HEK293T (cell line): ENCODE results near the gene LMO4.
A peak's percentile ranks its signal among the peaks of the same experiment; 100 is the strongest.

Experiments used
- CTCF ChIA-PET: fragments of 350-600 bp; formaldehyde crosslinking; extraction: SDS; loops from one replicate; lab custom pipeline; 2021; ENCODE audit warnings: antibody characterized with exemption, inconsistent platforms; lab: Yijun Ruan, JAX
- POLR2A ChIA-PET: fragments of 350-600 bp; formaldehyde crosslinking; extraction: SDS; loops from one replicate; lab custom pipeline; 2020; ENCODE audit warnings: antibody characterized with exemption, inconsistent platforms; lab: Yijun Ruan, JAX
- DNase-seq: peaks from one replicate; pipeline ENCODE4 v3.0.0; 2012; ENCODE audit warnings: mixed read lengths; ENCODE audit errors: extremely low spot score
- ARNT ChIP-seq: fragments of 450-650 bp; IDR thresholded peaks from 2 replicates; pipeline ENCODE4 v1.6.1; 2017; ENCODE audit warnings: mild to moderate bottlenecking
- BHLHE40 ChIP-seq: fragments of 450-650 bp; IDR thresholded peaks from 2 replicates; pipeline ENCODE4 v1.6.1; 2016; ENCODE audit warnings: mild to moderate bottlenecking, moderate library complexity, borderline replicate concordance
- CTBP1 ChIP-seq: fragments of 450-650 bp; IDR thresholded peaks from 2 replicates; pipeline ENCODE4 v1.6.1; 2016; ENCODE audit warnings: borderline replicate concordance
- ELF4 ChIP-seq: fragments of 450-650 bp; IDR thresholded peaks from 2 replicates; pipeline ENCODE4 v1.6.1; 2017; ENCODE audit warnings: antibody characterized with exemption
- FOXA1 ChIP-seq: fragments of 450-650 bp; IDR thresholded peaks from 2 replicates; pipeline ENCODE4 v1.6.1; 2016; ENCODE audit warnings: mild to moderate bottlenecking
- FOXK2 ChIP-seq: fragments of 450-650 bp; IDR thresholded peaks from 2 replicates; pipeline ENCODE4 v1.6.1; 2016; ENCODE audit warnings: mild to moderate bottlenecking
- FOXM1 ChIP-seq: fragments of 450-650 bp; IDR thresholded peaks from 2 replicates; pipeline ENCODE4 v1.6.1; 2017; ENCODE audit warnings: mild to moderate bottlenecking, borderline replicate concordance
- HDGF ChIP-seq: fragments of 450-650 bp; IDR thresholded peaks from 2 replicates; pipeline ENCODE4 v1.6.1; 2017; ENCODE audit warnings: antibody characterized with exemption, borderline replicate concordance
- L3MBTL2 ChIP-seq: fragments of 450-650 bp; conservative IDR thresholded peaks from 2 replicates; pipeline ENCODE4 v1.6.1; 2016; ENCODE audit warnings: mild to moderate bottlenecking
- LEF1 ChIP-seq: fragments of 450-650 bp; IDR thresholded peaks from 2 replicates; pipeline ENCODE4 v1.6.1; 2017; ENCODE audit warnings: mild to moderate bottlenecking, borderline replicate concordance
- NFRKB ChIP-seq: fragments of 450-650 bp; IDR thresholded peaks from 2 replicates; pipeline ENCODE4 v1.6.1; 2016; ENCODE audit warnings: mild to moderate bottlenecking, moderate library complexity
- PKNOX1 ChIP-seq: fragments of 450-650 bp; IDR thresholded peaks from 2 replicates; pipeline ENCODE4 v1.6.1; 2016
- SP1 ChIP-seq: fragments of 450-650 bp; IDR thresholded peaks from 2 replicates; pipeline ENCODE4 v1.6.1; 2017
- SUZ12 ChIP-seq: fragments of 450-650 bp; IDR thresholded peaks from 2 replicates; pipeline ENCODE4 v1.6.1; 2016; ENCODE audit warnings: mild to moderate bottlenecking
- TARDBP ChIP-seq: fragments of 450-650 bp; IDR thresholded peaks from 2 replicates; pipeline ENCODE4 v1.6.1; 2016
- ZNF384 ChIP-seq: fragments of 450-650 bp; IDR thresholded peaks from 2 replicates; pipeline ENCODE4 v1.6.1; 2016

Gene LMO4

GRCh38 chr1:87291107-87291506 lies 37.6 kb upstream of the LMO4 start:
- no peak for TF ChIP-seq BHLHE40
- no peak for TF ChIP-seq ZNF384
- no peak for TF ChIP-seq NFRKB
- no peak for TF ChIP-seq ARNT
- no peak for TF ChIP-seq FOXA1
- DNase-seq, result no peak
- POLR2A ChIA-PET, result no interaction called here
- CTCF ChIA-PET, result no interaction called here

DNA sequence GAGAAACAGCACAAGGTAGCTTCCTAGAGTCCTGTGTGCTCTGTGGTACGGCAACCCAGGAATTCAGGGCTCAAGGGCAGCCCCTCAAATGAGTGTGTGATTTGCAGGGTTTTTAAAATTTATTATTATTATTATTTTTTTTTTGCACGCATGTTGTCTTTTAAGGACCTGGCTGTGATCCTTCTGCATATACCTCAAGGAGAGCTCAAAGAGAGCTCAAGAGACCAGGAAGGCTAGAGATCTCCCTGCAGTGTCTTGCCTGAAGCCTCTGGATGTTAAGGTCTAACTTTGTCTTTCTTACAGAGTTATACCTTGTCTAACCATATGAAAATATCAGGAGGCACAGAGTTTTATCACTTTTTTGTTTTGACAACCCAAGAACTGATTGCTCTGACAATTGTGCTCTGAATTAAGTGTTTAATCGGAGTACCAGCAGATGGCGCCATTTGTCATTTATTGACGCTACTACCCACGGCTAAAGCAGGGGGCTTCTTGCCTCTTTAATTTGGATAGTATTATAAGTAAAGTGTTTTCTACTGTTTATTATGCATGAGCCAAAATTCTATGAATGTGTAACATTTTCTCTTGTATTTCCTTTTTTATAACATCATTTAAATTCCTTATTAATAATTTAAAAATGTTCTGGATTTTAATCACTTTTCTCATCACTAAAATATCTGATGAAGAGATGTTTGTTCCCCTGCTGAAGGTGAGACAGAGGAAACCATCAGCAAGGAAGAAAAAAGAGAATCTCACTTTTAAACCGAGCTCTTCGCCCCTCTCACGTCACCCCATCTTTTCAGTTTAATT lies 35.8 kb upstream of the LMO4 start:
- DNase-seq, result peak; percentile 72
- CTCF ChIA-PET, result interaction anchor here (0.5 to 1.5 kb wide), 7 partner anchors 10 to 888 kb away, joined by 3 to 9 read pairs (median 3); no protein-coding TSS in a partner anchor
- POLR2A ChIA-PET, result no interaction called here
- TF ChIP-seq TARDBP (no peak), L3MBTL2 (no peak), PKNOX1 (0 out of 2 replicates have a peak, but pooled peaks have one; percentile 7)

GRCh38 chr1:87294633-87295032 lies 34.0 kb upstream of the LMO4 start:
- CTCF ChIA-PET, result no interaction called here

GRCh38 chr1:87295445-87296110 lies 33.1 kb upstream of the LMO4 start:
- ChIA-PET CTCF (no interaction called here), POLR2A (no interaction called here)
- no peak for TF ChIP-seq SUZ12
- TF ChIP-seq ARNT, result no peak
- TF ChIP-seq FOXK2, result no peak
- TF ChIP-seq PKNOX1, result no peak
- no peak for TF ChIP-seq LEF1
- TF ChIP-seq FOXM1, result no peak
- TF ChIP-seq L3MBTL2, result no peak
- no peak for TF ChIP-seq ZNF384
- TF ChIP-seq BHLHE40, result no peak
- no peak for TF ChIP-seq ELF4
- no peak for TF ChIP-seq HDGF
- no peak for DNase-seq

More at GRCh38 chr1:87294633-87295032, 34.0 kb upstream of the LMO4 start:
- POLR2A ChIA-PET, result no interaction called here
- no peak for TF ChIP-seq FOXM1
- TF ChIP-seq L3MBTL2, result no peak
- TF ChIP-seq ARNT, result no peak
- TF ChIP-seq SUZ12, result no peak
- TF ChIP-seq LEF1, result no peak
- TF ChIP-seq FOXK2, result no peak
- no peak for TF ChIP-seq ELF4
- TF ChIP-seq HDGF, result no peak
- no peak for TF ChIP-seq PKNOX1
- no peak for TF ChIP-seq NFRKB
- TF ChIP-seq BHLHE40, result no peak
- no peak for TF ChIP-seq SP1
- no peak for TF ChIP-seq ZNF384
- TF ChIP-seq TARDBP, result no peak
- TF ChIP-seq FOXA1, result no peak
- no peak for TF ChIP-seq CTBP1
- no peak for DNase-seq

GRCh38 chr1:87296206-87296605 lies 32.5 kb upstream of the LMO4 start:
- TF ChIP-seq PKNOX1 (no peak), L3MBTL2 (no peak), TARDBP (no peak), NFRKB (no peak), SP1 (no peak), CTBP1 (no peak), FOXK2 (no peak), ARNT (no peak), HDGF (no peak), ZNF384 (no peak), SUZ12 (no peak), ELF4 (no peak), FOXM1 (no peak), LEF1 (no peak), BHLHE40 (no peak), FOXA1 (no peak)
- ChIA-PET CTCF (no interaction called here), POLR2A (no interaction called here)
- DNase-seq, result no peak

- no peak for TF ChIP-seq ELF4
- TF ChIP-seq PKNOX1, result no peak
- TF ChIP-seq ZNF384, result no peak
- no peak for TF ChIP-seq BHLHE40
- TF ChIP-seq NFRKB, result no peak
- no peak for TF ChIP-seq FOXA1
- no peak for TF ChIP-seq LEF1
- no peak for TF ChIP-seq SUZ12
- ChIA-PET POLR2A (no interaction called here), CTCF (interaction anchor here (0.7 kb wide), 1 partner anchor 917 kb away, joined by 3 read pairs; no protein-coding TSS in a partner anchor)
- no peak for DNase-seq
Measured at GRCh38 chr1:87299661-87300060, 29.0 kb upstream of the LMO4 start.
